Vagina (tissue), 2 donors: ENCODE measurements around the gene LINC01488. TPM values are rescaled to one million over a fixed set of nuclear protein-coding genes. Genes with fewer than 3 reads are reported as not detected.

Source experiments
- DNase-seq, 2 donors: peaks; one replicate each; pipeline ENCODE4 v3.0.0-alpha.2; 2017; ENCODE audit errors: extremely low spot score in 2 of 2
- H3K27ac ChIP-seq: fragments of 200-600 bp; sonication (generic); one replicate; pipeline ENCODE4 v1.5.1; 2019
- H3K27me3 ChIP-seq: fragments of 200-600 bp; sonication (generic); one replicate; pipeline ENCODE4 v1.5.1; 2019
- H3K36me3 ChIP-seq, 2 donors: fragments of 200-600 bp; sonication (generic); one replicate each; pipeline ENCODE4 v1.5.1; 2017 to 2019
- H3K4me1 ChIP-seq: fragments of 200-600 bp; sonication (generic); one replicate; pipeline ENCODE4 v1.5.1; 2019
- H3K4me3 ChIP-seq, 2 donors: fragments of 200-600 bp; sonication (generic); 1 replicate in 1 of 2; 2 replicates in 1 of 2; pipeline ENCODE4 v1.5.1; 2016 to 2019
- H3K9me3 ChIP-seq: fragments of 200-600 bp; sonication (generic); one replicate; pipeline ENCODE4 v1.5.1; 2019
- POLR2A ChIP-seq, 2 donors: fragments of 450-650 bp; IDR thresholded peaks; one replicate each; pipeline ENCODE4 v1.6.1; 2017; ENCODE audit warnings: antibody characterized with exemption in 2 of 2, mild to moderate bottlenecking in 2 of 2, moderate library complexity in 2 of 2
- POLR2AphosphoS5 ChIP-seq, 2 donors: sonication (generic); formaldehyde crosslinking; IDR thresholded peaks; one replicate each; pipeline ENCODE4 v1.9.0; 2017; ENCODE audit warnings: antibody characterized with exemption in 2 of 2, mild to moderate bottlenecking in 2 of 2, low read depth in 1 of 2; ENCODE audit not compliant: insufficient read depth in 1 of 2
- intact Hi-C: fragments of 100-400 bp; cut with DNase I; formaldehyde crosslinking; loops from one replicate; pipeline ENCODE4 v1.15.1; 2023
- total RNA-seq: library from RNA; depleted of rRNA; stranded (reverse); fragments of >200 nt; gene quantifications from one replicate; pipeline ENCODE4 v1.2.3, GENCODE V29; 2016
- TF ChIP-seq, protein P1 (sequence below), 3 experiments: fragments of 450-650 bp in 2 of 3; fragments of 200-600 bp in 1 of 3; sonication (generic) in 1 of 3; IDR thresholded peaks; one replicate each; pipeline ENCODE4 v1.5.1; 2017 to 2019; ENCODE audit warnings: antibody characterized with exemption in 3 of 3, mild to moderate bottlenecking in 2 of 3, moderate library complexity in 2 of 3

LINC01488 gene
- total RNA-seq, 1 donor from 2014 or later: not detected

DNA sequence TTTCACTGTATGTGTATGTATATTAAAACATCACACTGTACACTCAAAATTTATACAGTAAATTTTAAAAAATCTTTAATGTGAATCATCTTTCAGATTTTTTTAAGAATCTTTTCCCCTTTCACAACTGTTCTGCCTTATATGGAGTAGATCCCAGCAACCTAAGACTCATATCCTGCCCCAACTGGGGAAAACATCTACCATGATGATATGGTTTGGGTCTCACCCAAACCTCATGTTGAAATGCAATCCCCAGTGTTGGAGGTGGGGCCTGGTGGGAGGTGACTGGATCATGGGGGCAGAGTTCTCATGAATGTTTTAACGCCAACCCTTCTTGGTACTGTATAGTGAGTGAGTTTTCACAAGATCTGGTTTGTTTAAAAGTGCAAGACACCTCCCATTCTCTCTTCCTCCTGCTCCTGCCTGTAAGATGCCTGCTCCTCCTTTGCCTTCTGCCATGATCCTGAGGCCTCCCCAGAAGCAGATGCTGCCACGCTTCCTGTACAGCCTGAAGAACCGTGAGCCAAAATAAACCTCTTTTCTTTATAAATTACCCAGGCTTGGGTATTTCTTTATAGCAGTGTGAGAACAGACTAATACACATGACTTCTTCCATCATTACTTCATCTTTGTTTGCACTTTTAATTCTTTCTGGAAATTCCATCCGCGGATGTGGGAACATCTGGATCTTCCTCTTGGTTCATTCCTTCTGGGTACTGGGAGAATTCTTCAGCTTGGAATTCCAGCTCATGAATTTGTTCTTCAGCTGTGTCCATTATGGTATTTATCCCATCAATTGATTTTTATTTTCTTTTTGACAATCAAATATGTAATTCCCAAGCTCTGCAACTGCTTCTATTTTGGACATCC, 36.9 kb downstream of the LINC01488 start:
- Histone ChIP-seq H3K36me3 (no peaks in the 10 kb centered on the region), H3K9me3 (no peaks in the 10 kb centered on the region)

DNA sequence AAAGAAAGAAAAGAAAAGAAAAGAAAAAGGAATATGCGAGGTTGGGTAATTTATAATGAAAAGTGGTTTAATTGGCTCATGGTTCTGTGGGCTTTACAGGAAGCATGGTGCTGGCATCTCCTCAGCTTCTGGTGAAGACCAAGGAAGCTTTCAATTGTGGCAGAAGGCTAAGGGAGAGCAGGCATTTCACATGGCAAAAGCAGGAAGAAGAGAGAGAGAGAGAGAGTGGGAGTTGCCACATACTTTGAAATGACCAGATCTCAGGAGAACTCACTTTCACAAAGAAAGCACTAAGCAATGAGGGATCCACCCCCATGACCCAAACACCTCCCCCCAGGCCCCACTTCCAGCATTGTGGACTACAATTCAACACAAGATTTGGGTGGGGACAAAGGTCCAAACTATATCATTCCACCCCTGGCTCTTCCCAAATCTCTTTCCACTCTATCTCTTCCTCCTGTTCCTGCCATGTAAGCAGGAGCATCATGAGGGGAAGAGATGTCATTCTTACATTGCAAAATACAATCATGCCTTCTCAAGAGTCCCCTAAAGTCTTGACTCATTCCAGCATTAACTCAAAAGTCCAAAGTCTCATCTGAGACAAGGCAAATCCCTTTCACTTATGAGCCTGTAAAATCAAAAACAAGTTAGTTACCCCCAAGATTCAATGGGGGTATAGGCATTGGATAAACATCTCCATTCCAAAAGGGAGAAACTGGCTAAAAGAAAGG, 38.9 kb downstream of the LINC01488 start:
- TF ChIP-seq POLR2AphosphoS5 (IDR thresholded peaks at IDR 0.05; ENCODE audit: insufficient read depth in 1 of 2, low read depth in 1 of 2) (no peak), POLR2A (IDR thresholded peaks at IDR 0.05) (no peak)
- TF ChIP-seq, protein P1, sequence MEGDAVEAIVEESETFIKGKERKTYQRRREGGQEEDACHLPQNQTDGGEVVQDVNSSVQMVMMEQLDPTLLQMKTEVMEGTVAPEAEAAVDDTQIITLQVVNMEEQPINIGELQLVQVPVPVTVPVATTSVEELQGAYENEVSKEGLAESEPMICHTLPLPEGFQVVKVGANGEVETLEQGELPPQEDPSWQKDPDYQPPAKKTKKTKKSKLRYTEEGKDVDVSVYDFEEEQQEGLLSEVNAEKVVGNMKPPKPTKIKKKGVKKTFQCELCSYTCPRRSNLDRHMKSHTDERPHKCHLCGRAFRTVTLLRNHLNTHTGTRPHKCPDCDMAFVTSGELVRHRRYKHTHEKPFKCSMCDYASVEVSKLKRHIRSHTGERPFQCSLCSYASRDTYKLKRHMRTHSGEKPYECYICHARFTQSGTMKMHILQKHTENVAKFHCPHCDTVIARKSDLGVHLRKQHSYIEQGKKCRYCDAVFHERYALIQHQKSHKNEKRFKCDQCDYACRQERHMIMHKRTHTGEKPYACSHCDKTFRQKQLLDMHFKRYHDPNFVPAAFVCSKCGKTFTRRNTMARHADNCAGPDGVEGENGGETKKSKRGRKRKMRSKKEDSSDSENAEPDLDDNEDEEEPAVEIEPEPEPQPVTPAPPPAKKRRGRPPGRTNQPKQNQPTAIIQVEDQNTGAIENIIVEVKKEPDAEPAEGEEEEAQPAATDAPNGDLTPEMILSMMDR (IDR thresholded peaks at IDR 0.05): no peak
- H3K9me3 ChIP-seq: no peaks in the 10 kb centered on the region
- no peaks in the 10 kb centered on the region for H3K4me1 ChIP-seq
- H3K27me3 ChIP-seq: no peaks in the 10 kb centered on the region
- no peaks in the 10 kb centered on the region for H3K36me3 ChIP-seq
- intact Hi-C loops: no loop called here
- no peak overlapping the region for H3K4me3 ChIP-seq
- no peak for DNase-seq
- H3K27ac ChIP-seq: no peak overlapping the region

More for the DNA sequence above, 36.9 kb downstream of the LINC01488 start:
- Histone ChIP-seq H3K27me3 (no peaks in the 10 kb centered on the region), H3K27ac (no peak overlapping the region), H3K4me3 (no peak overlapping the region), H3K4me1 (no peaks in the 10 kb centered on the region)
- TF ChIP-seq POLR2AphosphoS5 (IDR thresholded peaks at IDR 0.05; ENCODE audit: insufficient read depth in 1 of 2, low read depth in 1 of 2) (no peak), POLR2A (IDR thresholded peaks at IDR 0.05) (no peak)
- TF ChIP-seq, protein P1 (IDR thresholded peaks at IDR 0.05): no peak
- DNase-seq: no peak
- intact Hi-C loops: no loop called here

DNA sequence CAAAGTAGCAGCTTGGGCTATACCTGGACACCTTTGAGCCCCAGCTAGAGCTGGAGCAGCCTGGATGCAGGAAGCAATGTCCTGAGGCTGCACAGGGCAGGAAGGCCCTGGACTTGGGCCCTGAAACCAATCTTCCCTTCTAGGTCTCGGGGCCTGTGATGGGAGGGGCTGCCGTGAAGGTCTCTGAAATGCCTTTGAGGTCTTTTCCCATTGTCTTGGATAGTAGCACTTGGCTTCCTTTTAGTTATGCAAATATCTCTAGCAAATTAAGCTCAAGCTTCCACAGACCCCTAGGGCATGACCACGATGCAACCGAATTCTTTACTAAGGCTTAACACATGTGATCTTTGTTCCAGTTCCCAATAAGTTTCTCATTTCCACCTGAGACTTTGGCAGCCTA, 40.0 kb downstream of the LINC01488 start:
- H3K27me3 ChIP-seq: no peaks in the 10 kb centered on the region
- no peak for DNase-seq
- H3K4me1 ChIP-seq: no peaks in the 10 kb centered on the region
- TF ChIP-seq POLR2A (IDR thresholded peaks at IDR 0.05) (no peak), POLR2AphosphoS5 (IDR thresholded peaks at IDR 0.05; ENCODE audit: insufficient read depth in 1 of 2, low read depth in 1 of 2) (no peak)
- TF ChIP-seq, protein P1 (IDR thresholded peaks at IDR 0.05): no peak
- no peak overlapping the region for H3K27ac ChIP-seq
- intact Hi-C loops: no loop called here
- no peak overlapping the region for H3K4me3 ChIP-seq
- no peaks in the 10 kb centered on the region for H3K9me3 ChIP-seq
- no peaks in the 10 kb centered on the region for H3K36me3 ChIP-seq

DNA sequence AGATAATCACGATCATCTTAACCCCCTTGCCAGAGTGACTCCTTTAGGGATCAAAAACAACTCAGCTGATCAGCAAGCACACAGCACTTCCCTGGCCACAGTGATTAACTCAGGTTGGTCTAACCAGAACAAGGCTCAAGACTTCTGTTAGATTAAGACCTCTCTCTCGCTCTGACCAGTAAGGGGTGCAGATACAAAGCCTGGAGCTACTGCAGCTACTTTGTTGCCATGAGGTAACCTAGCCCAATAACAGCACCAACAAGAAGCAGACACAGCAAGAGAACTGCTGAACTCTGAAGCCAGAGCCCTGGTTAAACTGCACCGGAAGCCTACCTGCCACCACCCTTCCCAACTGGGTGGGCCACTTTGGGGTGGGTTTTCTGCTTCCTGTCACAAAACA, 42.0 kb downstream of the LINC01488 start:
- intact Hi-C loops: no loop called here
- Histone ChIP-seq H3K27me3 (no peaks in the 10 kb centered on the region), H3K9me3 (no peaks in the 10 kb centered on the region), H3K4me3 (no peak overlapping the region), H3K27ac (no peak overlapping the region), H3K4me1 (no peaks in the 10 kb centered on the region), H3K36me3 (no peaks in the 10 kb centered on the region)
- no peak for DNase-seq
- TF ChIP-seq, protein P1 (IDR thresholded peaks at IDR 0.05): no peak
- TF ChIP-seq POLR2A (IDR thresholded peaks at IDR 0.05) (no peak), POLR2AphosphoS5 (IDR thresholded peaks at IDR 0.05; ENCODE audit: insufficient read depth in 1 of 2, low read depth in 1 of 2) (no peak)
